Stimulated activated CD8-positive, alpha-beta memory T cell treated with anti-CD3 and anti-CD28 coated beads, Interleukin-7, amount 100 ng/mL, for 1 hour (primary cell): Measurements from ENCODE around the gene EGR1.
"Not testable (repeated sequence)": the region's sequence is repeated elsewhere in the genome, so short reads cannot be mapped to it uniquely, and the experiment has no call there.

ENCODE experiments used
- DNase-seq, 2 donors: peaks; one replicate each; pipeline ENCODE4 v3.0.0-alpha.2; 2020; ENCODE audit warnings: low read depth in 2 of 2

The EGR1 gene

DNA sequence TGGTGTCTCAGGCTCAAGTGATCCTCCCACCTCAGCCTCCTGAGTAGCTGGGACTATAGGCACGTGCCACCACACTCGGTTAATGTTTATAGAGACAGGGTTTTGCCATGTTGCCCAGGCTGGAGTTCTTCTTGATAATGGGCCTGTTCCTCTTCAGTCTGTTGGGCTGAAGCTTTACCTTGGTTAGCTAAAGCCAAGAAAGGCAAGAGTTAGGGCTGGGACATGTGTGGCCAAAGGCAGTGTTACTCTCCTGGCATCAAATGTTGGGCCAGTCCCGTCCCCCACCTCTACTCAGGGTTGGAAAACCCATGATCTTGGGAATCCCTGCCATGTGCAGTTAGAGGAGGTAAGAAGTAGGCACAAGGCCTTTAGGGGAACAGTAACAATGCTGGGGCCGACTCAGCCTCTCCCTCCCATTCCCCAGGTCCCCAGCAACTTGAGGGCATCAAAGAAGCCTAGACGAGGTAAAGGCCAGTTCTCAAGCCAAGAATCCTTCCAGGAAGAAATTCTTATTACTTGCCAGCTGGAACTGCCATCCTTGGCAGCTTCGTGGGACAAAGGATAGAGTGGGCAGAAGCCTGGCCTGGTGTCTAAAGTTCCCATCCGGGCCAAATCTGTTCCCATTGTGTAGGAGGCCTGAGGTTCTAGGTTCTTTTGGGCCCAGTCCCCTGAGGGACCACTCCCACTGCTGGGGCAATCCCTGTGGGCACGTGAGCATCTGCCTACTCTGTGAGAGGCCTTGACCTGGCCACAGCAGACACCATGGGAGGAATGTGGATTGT, 4.5 kb downstream of the EGR1 start:
- peak; percentile 45 to 81 for DNase-seq

DNA sequence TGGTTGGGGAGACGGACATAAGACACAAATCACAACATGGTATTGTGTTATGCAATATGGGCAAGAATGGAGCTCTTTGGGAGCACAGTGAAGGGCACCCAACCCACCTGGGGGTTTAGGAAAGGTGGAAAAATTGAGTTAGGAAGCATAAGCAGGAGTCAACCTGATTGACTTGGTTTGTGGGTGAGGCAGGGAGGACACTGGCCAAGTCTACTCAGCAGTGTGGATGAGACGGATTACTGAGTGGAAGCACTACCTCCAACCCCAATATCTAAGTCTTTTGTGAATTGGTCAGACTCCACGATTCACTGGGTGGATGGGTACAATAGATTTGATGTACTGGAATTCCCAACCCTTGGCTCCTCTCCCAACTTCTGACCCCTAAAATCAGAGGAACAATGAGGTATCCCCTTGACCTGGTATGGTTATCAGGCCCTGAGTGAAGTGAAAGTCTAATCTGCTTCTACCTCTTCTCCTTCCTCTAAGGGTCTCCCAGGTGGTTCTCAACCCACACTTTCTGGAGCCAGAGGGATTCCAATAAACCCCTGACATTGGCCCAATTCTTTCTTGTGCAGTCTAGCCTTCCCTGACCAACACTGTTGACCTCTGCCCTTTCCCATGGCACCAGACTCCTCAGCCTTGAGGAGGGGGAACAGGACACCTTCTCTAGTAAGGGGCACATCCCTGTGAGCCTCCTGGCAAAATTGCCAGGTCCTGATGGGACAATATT, 5.2 kb downstream of the EGR1 start:
- DNase-seq = peak in 1 of 2 donors; percentile 21

DNA sequence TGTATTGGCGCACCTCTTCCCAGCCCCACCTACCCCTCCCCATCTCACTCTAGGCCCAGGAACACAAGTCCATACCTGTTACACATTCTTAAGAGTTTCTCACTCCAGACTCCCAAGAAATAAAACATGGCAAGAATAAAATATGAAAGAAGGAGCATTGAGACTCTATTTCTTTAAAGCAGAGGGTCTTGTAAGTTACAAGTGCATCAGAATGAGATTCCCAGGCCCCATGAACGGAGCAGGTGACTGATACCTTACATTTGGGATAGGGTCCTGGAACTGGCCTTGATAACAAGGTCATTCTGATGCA, 5.7 kb downstream of the EGR1 start:
- DNase-seq = no peak

DNA sequence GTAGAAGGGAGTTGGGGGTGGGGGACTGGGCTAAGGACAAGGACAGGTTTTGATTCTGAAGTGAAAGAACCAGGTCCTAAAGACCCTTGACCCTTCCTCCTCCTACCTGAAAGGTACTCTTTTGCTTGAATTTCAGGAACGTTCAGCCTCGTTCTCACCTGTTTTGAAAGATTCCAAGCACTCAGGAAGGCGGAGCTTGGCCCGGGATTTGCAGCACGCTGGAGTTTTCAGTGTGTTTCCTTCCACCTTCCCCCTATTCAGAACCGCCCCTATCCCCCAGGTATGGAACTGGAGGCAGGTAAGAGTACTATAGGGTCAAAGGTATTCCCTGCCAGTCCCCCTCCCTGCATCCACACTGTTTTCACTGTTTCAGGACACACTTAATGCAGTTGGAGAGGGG, 7.1 kb downstream of the EGR1 start:
- DNase-seq = no peak

DNA sequence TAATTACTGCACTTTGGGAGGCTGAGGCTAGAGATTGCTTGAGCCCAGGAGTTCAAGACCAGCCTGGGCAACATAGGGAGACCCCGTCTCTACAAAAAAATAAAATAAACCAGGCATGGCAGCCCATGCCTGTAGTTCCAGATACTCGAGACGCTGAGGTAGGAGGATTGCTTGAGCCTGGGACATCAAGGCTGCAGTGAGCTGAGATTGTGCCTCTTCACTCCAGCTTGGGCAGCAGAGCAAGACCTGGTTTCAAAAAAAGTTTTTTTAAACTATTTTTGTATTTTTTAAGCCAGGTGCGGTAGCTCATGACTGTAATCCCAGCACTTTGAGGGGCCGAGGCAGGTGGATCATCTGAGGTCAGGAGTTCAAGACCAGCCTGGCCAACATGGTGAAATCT, 7.9 kb downstream of the EGR1 start:
- DNase-seq = not testable (repeated sequence)

DNA sequence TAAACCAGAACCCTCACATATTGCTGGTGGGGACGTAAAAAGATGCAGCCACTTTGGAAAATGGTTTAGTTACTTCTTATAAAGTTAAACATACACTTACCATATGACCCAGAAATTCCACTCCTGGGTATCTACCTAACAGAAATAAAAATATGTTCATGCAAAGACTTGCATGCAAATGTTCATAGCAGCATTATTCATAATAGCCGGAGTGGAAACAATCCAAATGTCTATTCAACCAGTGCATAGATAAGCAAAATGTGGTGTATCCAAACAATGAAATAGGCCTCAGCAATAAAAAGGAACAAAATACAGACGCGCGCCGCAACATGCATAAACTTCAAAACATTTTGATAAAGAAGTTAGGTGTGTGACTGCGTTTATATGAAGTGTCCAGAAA, 11.6 kb downstream of the EGR1 start:
- DNase-seq = no peak

DNA sequence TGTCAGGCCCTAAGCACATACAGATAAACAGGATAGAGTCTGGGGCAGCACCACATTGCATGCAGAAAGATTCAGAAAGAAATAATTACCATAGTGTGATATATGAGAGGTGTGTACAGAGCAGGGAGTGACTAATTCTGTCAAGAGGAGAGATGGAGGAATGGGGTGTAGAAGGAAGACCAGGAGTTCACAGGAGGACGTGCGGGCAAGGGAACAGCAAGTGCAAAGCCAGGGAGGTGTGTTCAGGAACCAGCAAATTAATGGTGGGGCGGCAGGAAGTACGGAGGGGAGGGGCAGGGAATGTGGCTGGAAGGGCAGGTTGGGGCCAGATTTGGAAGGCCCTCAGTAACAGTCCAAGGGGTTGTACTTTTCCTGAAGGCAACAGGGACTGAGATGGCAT, 17.4 kb downstream of the EGR1 start:
- no peak for DNase-seq

DNA sequence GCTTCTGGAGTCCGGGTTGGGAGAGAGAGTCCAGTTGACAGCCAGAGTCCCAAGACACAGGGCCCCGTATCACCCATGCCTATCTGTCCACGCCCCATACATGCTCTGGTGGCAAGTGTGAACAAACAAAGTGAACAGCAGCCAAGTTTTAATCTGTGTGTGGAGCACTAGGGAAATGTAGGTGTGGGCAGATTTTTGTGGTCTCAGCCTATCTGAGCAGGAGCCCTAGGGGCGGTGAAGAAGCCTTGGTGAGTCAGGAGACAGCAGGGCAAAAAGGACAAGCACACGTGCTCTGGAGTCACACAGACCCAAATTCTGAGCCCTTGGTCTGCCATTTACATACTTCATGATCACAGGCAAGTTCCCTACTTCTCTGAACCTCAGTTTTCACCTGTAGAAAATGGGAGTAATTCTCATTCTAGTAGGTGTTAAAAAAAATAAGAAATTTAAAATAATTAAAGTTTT, 23.2 kb downstream of the EGR1 start:
- DNase-seq = no peak

DNA sequence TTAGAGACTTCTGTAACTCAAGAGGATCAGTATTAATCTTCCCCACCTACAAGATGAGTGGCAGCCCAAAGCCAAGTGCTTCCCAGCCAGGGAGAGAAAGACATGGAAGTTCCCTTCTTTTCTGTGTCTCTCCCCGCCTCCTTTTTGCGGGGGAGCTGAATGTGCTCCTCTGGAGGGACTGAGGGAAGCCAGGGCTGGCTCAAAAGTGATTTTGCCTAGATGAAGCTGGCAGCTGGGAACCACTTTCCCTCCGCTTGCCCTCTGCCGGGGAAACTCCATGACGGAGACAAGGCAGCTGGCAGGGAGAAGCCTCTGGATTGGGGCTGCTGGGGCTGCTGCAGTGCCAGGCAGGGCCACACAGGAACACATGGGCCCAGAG, 24.4 kb downstream of the EGR1 start:
- no peak for DNase-seq

DNA sequence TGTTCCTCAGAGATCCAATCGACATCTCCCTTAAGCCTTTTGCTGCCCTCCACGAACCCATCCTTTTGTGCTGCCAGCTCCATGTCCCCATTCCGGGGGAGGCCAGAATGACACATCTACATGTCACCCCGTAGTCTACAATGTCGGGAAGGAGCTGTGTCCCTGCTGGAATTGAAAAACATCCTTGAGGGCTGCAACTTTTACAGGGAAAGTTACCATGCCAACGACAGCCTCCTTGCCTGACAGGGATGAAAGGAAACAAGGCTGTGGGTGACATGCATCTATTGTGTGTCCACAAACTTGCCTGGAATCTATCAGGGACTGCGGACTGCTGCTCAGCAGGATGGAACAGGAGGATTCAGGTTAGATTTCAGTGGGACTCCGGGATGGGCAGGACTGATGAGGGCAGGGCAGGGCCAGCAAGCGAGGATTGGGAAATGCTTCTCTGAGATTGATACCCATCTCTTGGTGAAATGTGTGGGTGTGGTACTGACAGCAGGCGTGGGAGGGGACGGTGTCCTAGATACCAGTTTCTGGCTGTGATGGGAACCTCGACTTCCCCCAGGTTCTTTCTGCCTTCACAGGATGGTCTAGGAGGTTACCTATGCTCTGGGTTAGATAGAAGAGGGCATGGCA, 25.5 kb downstream of the EGR1 start:
- no peak for DNase-seq

DNA sequence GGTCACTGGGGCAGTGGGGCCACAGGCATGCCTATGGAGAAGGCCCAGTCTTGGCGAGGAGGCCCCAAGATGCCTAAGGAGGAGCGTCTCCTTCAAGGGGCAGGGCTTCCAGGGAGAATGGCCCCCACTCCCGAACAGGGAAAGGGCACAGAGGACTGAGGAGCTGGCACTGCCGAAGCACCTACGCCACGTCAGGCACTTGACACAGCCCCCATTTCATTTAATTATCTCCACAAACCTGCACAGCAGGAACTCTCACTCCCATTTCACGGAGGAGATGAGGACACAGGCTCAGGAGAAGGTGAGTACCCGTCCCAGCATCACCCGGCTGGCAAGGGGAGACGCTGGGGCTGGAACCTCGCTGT, 26.0 kb downstream of the EGR1 start:
- DNase-seq = no peak

DNA sequence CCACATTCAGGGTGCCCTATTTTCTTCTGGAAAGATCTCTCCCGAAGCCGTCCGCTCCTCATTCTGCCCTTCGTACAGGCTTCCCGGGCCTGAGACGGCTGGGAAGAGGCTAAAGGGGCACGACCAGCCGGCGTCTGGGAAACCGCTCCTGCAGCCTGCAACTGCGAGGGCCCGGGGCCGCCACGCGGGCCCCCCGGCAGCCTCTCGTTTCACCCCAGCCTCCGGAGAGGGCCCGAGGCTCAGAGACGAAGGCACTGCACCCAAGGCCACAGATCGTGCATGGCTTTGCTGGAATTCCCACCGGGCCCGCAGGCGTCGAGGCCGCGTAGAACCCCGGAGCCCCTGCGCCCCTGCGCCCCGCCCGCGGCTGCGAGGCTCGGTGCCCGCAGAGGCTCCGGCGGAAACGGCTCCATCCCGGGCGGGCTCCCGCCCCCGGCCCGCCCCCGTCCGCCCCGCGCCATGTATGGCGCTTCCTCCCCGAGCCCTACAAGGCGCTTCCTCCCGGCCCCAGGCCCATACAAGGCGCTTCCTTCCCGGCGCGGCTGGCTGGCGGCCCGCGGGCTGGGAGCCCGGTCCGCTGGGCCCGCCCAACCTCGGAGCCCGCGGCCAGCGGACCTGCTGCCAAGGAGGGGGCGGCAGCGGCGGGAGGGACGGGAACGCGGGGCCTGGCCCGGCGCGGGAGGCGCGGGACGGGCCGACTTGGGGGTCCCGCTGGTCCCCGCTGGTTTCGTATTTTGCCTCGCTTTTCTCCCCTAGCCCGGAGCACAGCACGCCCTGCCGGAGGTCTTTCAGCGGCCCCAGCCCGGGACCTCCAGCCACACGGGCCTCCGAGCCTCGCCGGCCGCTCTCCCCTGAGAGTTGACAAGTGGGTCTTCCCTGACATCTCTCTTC, 26.6 kb downstream of the EGR1 start:
- DNase-seq = peak; percentile 61 to 67

DNA sequence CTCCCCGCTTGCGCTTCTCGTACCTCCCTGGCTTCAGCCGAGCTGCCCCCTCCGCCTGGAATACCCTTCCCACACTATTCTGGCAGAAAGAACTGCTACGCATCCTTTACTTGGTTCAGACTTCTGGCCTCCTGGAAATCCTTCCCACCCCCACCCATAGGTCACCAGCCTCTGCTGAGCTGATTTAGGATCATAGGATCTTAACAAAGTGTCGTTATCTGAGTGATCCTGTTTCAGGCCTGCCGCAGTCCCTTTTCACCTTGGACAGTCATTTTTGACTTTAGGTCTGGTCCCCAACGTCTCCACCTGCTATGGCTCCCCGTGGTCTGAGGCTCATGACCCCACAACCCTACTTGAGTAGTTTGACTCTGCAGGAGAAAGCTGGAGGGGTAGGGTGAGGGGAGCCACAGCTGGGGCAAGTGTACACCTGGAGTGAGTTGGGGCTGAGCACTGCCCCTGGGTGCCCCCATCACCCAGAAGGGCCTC, 27.3 kb downstream of the EGR1 start:
- no peak for DNase-seq

DNA sequence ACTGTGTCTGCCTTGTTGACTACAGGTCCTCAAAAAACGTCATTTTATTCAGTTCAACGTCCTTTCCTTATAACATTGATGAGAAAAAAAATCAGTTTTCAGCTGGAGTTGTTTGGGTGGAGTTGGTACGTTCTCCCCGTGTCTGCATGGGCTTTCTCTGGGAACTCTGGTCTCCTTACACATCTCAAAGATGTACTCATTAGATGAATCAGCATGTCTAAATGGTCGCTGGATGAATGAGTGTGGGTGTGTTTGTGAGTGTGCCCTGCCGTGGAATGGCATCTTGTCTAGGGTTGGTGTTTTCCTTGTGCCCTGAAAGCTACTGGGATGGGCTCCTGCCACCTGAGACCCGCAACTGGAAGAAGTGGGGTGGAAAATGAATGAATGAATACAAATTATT, 30.1 kb downstream of the EGR1 start:
- no peak for DNase-seq

DNA sequence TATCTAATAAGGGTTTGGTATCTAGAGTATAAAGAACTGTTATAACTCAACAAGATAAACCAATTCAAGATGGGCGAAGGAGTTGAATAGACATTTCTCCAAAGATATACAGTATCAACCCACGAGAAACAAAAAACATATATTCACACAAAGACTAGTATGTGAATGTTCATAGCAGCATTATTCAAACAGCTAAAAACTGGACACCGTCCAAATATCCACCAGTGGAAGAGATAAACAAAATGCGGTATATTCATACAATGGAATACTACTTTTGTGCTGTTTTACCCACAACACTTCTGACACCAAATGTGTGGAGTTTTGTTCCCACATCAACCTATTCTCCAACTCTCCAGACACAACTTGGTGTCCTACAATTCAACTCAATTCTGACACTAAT, 33.1 kb downstream of the EGR1 start:
- DNase-seq = no peak

DNA sequence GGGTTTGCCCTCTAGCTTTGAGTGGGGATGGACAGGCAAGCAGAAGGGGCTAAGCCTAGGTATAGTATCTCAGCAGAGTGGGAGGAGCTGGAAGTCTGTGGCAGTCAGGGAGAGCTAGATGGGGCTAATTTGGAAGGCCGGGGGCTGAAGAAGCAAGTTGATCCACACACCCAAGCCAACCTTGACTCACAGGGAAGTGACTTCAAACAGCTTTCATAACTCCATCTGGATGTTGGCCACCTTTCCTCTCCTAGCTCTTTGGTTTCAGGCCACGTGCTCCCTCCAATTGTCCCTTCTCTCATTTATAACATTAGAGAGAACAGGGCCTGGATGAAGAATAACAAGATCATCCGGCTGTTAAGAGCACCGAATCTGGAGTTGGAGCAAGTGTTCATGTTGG, 36.8 kb downstream of the EGR1 start:
- no peak for DNase-seq

DNA sequence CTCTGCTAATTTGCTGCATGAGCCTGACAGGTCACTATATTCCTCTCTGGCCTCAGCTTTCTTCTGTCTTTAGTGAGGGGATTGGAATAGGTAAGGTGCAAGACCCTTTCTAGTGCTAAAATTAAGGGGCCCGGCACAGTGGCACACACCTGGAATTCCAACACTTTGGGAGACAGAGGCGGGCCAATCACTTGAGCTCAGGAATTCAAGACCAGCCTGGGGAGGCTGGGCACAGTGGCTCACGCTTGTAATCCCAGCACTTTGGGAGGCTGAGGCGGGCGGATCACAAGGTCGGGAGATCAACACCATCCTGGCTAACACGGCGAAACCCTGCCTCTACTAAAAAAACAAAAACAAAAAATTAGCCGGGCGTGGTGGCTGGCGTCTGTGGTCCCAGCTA, 37.2 kb downstream of the EGR1 start:
- no peak for DNase-seq

DNA sequence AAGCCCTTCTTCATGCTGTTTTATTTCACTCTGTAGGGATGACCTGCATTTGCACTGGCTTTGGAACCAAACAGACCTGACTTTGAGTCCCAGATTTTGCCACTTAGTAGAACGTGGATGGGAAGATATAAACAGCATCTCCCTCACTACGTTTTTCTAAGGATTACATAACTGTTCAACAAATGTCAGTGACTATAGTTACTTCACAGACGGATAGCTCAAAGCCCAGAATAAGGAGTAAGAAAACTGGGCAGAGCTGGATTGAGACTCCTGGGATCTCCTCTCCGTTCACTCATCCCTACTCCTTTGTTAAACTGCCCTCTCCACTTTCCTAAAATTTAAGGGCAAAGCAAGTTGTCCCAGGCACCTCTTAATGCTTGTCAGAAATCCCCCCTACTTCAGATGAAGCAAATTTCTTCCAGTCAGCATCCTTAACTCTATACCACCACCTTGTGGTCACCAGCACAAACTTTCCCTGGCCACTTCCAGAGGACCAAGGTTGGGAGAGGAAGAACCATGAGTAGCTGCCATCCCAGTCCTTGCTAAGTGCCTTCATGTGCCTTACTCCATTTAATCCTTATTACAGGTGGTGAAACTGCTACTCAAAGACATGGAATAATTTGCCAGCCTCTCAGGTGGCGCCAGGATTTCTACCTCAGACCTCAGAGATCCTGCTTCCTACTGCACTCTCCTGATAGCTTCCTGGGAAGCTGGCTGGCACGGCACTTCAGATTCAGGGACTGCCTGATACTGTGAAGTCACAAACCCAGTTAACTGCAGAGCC, 38.4 kb downstream of the EGR1 start:
- DNase-seq = no peak

DNA sequence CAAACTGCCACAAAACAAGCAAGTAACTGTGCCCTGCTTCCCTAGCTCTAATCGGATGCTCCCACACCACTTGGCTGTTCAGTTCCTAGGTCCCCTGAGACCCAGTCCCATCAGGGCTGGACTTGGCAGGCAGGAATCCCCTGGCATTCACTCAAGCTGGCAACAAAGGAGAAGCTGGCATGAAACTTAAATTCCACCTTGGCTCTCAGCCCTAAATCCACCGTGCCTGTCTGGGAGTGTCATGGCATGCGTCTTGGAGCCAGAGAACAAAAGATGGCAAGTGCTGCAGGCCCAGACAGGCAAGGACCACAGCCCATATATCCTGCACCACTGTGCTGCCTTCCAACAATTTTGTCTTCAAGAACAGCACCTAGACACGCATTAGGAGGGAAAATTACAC, 39.5 kb downstream of the EGR1 start:
- DNase-seq = no peak

DNA sequence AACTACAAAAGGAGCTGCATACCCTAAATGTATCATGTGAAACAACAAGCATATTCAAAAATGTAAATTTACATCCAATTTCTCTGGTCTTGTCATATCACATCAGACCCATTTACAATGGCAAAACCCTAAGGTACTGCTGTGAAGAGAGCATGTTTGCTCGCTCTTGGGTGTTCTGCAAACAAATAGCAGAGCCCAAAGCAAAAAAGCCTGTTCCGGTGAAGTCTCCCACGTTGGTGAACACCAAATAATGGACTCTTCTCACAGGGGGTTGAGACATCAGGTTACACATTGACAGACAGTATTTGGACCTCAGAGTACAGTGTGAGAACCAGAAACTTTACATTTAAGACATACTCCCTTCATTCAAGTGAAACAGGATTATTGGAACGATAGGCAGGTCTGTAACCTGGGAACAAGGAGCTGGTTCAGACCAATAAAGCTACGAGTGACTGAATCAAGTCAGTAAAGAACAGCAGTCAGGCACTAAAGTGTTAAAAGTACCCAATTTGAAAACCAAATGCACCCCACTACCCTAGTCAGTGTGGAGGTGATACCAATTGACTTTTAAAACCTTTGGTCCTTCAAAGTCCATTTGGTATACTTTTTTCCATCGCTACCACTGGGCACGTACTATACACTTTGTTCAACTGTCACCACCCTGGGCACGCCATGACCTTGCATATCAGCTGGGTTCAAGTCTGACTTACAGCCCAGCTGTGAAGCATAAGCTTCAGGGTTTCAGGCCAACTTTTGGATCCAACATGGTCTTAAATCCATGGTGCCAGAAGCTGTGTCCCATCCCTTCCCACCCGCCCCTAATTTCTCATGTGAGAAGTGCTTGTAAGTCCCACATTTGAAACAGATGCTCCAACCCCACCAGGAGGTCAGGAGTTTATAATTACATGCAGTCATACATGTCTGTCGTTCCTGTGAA, 41.4 kb downstream of the EGR1 start:
- no peak for DNase-seq
